Cerebellar cortex (tissue), 1 donor: Measurements from ENCODE around the gene BLVRB.
"Not testable (repeated sequence)": the region's sequence is repeated elsewhere in the genome, so short reads cannot be mapped to it uniquely, and the experiment has no call there.

Experiments
- DNase-seq: peaks from one replicate; pipeline ENCODE4 v3.0.0-alpha.2; 2015; ENCODE audit warnings: low spot score

Gene BLVRB

GRCh38 chr19:40422748-40423566 is 42.6 kb downstream of the BLVRB start:
- DNase-seq, result no peak

- DNase-seq, result no peak
Observed at GRCh38 chr19:40421993-40422747, 43.4 kb downstream of the BLVRB start.

GRCh38 chr19:40420766-40421765 is 44.5 kb downstream of the BLVRB start:
- DNase-seq, result peak; percentile 93

- no peak for DNase-seq
Observed at GRCh38 chr19:40420451-40420765, 45.1 kb downstream of the BLVRB start.

GRCh38 chr19:40419780-40420179 is 45.8 kb downstream of the BLVRB start:
- no peak for DNase-seq

GRCh38 chr19:40419066-40419612 is 46.4 kb downstream of the BLVRB start:
- DNase-seq, result no peak

- DNase-seq, result no peak
Observed at GRCh38 chr19:40418040-40418439, 47.5 kb downstream of the BLVRB start.

- DNase-seq, result no peak
Observed at GRCh38 chr19:40417643-40417981, 47.9 kb downstream of the BLVRB start.

GRCh38 chr19:40416918-40417642 is 48.5 kb downstream of the BLVRB start:
- DNase-seq, result peak; percentile 70

GRCh38 chr19:40415768-40416167 is 49.8 kb downstream of the BLVRB start:
- no peak for DNase-seq

- no peak for DNase-seq
Observed at GRCh38 chr19:40414542-40415535, 50.7 kb downstream of the BLVRB start.

- DNase-seq, result no peak
Observed at GRCh38 chr19:40413291-40413845, 52.2 kb downstream of the BLVRB start, which contains the start of gene PRX. PRX (minus strand) TSS chr19:40413378; CDS start chr19:40407932, 5,446 bp downstream.

- DNase-seq, result no peak
Observed at GRCh38 chr19:40412866-40413265, 52.7 kb downstream of the BLVRB start.

- no peak for DNase-seq
Observed at GRCh38 chr19:40411958-40412499, 53.5 kb downstream of the BLVRB start.

GRCh38 chr19:40411125-40411842 is 54.3 kb downstream of the BLVRB start:
- no peak for DNase-seq

- no peak for DNase-seq
Observed at GRCh38 chr19:40410030-40410389, 55.5 kb downstream of the BLVRB start.

GRCh38 chr19:40408598-40408925 is 57.0 kb downstream of the BLVRB start:
- DNase-seq, result not testable (repeated sequence)

- no peak for DNase-seq
Observed at GRCh38 chr19:40407714-40408597, 57.6 kb downstream of the BLVRB start.
